HG03442 (cell line): ENCODE results near the gene C6orf58.

Experiments
- ATAC-seq: cut with Tn5 transposase; IDR thresholded peaks from one replicate; pipeline ENCODE4 v1.9.1; 2021; ENCODE audit warnings: mild to moderate bottlenecking, moderate library complexity; ENCODE audit not compliant: unreplicated experiment

The C6orf58 gene

GRCh38 chr6:127576874-127577273, at the start of gene C6orf58:
C6orf58 (plus strand) TSS chr6:127577174; CDS start chr6:127577186, 12 bp downstream.
- no peak for ATAC-seq

GRCh38 chr6:127533011-127533410, 44.0 kb upstream of the C6orf58 start:
- no peak for ATAC-seq

GRCh38 chr6:127533736-127534135, 43.2 kb upstream of the C6orf58 start:
- no peak for ATAC-seq

GRCh38 chr6:127538750-127539264, 38.2 kb upstream of the C6orf58 start:
- ATAC-seq, result no peak

- ATAC-seq, result peak; percentile 61
Observed at GRCh38 chr6:127539272-127539671, 37.7 kb upstream of the C6orf58 start.

GRCh38 chr6:127547215-127547614, 29.8 kb upstream of the C6orf58 start:
- ATAC-seq, result peak; percentile 55

GRCh38 chr6:127547904-127548649, 28.9 kb upstream of the C6orf58 start:
- ATAC-seq, result no peak

- ATAC-seq, result no peak
Observed at GRCh38 chr6:127550403-127550802, 26.6 kb upstream of the C6orf58 start.

- ATAC-seq, result peak; percentile 80
Observed at GRCh38 chr6:127554435-127555006, 22.5 kb upstream of the C6orf58 start.

GRCh38 chr6:127561660-127562059, 15.3 kb upstream of the C6orf58 start:
- no peak for ATAC-seq

GRCh38 chr6:127564761-127565160, 12.2 kb upstream of the C6orf58 start:
- no peak for ATAC-seq

GRCh38 chr6:127566119-127566518, 10.9 kb upstream of the C6orf58 start:
- ATAC-seq, result no peak

GRCh38 chr6:127566651-127567050, 10.3 kb upstream of the C6orf58 start:
- no peak for ATAC-seq

GRCh38 chr6:127567476-127567875, 9.5 kb upstream of the C6orf58 start:
- ATAC-seq, result no peak

- peak; percentile 92 for ATAC-seq
Observed at GRCh38 chr6:127570739-127571389, 6.1 kb upstream of the C6orf58 start.

GRCh38 chr6:127578900-127579299, 1.9 kb downstream of the C6orf58 start:
- no peak for ATAC-seq

GRCh38 chr6:127581576-127581975, 4.6 kb downstream of the C6orf58 start:
- ATAC-seq, result no peak

- ATAC-seq, result peak; percentile 61
Observed at GRCh38 chr6:127582777-127583462, 5.9 kb downstream of the C6orf58 start.

GRCh38 chr6:127585123-127585522, 8.1 kb downstream of the C6orf58 start:
- no peak for ATAC-seq

GRCh38 chr6:127586372-127586771, 9.4 kb downstream of the C6orf58 start:
- peak; percentile 59 for ATAC-seq

- no peak for ATAC-seq
Observed at GRCh38 chr6:127587875-127588274, 10.9 kb downstream of the C6orf58 start.
